CD8-positive, alpha-beta memory T cell (primary cell): Measurements from ENCODE around the gene CCSER1. TPM values are rescaled to one million over a fixed set of nuclear protein-coding genes. Genes with fewer than 3 reads are reported as not detected.
"Not testable (repeated sequence)": the region's sequence is repeated elsewhere in the genome, so short reads cannot be mapped to it uniquely, and the experiment has no call there.

Source experiments
- CTCF ChIA-PET: fragments of 350-600 bp; sonication (Branson Sonifier 250); formaldehyde crosslinking; loops from one replicate; lab custom pipeline; 2021; ENCODE audit warnings: antibody characterized with exemption; lab: Charles Lee
- POLR2A ChIA-PET: fragments of 350-600 bp; sonication (Branson Sonifier 250); formaldehyde crosslinking; loops from one replicate; lab custom pipeline; 2021; ENCODE audit warnings: antibody characterized with exemption; lab: Charles Lee
- DNase-seq, 5 donors: peaks; one replicate each; pipeline versions ENCODE4 v3.0.0 to v3.0.0-alpha.2; 2020 to 2022; ENCODE audit warnings: mixed read lengths in 1 of 5
- H3K27ac ChIP-seq: one replicate; pipeline ENCODE4 v1.7.0; 2013; ENCODE audit warnings: low read depth, mild to moderate bottlenecking, low read length, moderate library complexity
- H3K27me3 ChIP-seq: 2 replicates; pipeline ENCODE4 v1.7.0; 2013; ENCODE audit warnings: low read length, mild to moderate bottlenecking; ENCODE audit not compliant: insufficient read depth, poor library complexity, severe bottlenecking
- H3K36me3 ChIP-seq: 2 replicates; pipeline ENCODE4 v1.7.0; 2013; ENCODE audit warnings: mild to moderate bottlenecking, low read length, moderate library complexity; ENCODE audit not compliant: insufficient read depth
- H3K4me1 ChIP-seq: 2 replicates; pipeline ENCODE4 v1.7.0; 2013; ENCODE audit warnings: mild to moderate bottlenecking, low read length, moderate library complexity; ENCODE audit not compliant: insufficient read depth
- H3K4me3 ChIP-seq: 2 replicates; pipeline ENCODE4 v1.7.0; 2013; ENCODE audit warnings: mild to moderate bottlenecking, low read length
- H3K9me3 ChIP-seq: 2 replicates; pipeline ENCODE4 v1.7.0; 2013; ENCODE audit warnings: mild to moderate bottlenecking, low read length
- H3K27ac Mint-ChIP-seq, 8 donors: one replicate each; pipeline ENCODE4 v1.8.0; 2020 to 2021; ENCODE audit warnings: mixed read lengths in 8 of 8, mild to moderate bottlenecking in 6 of 8, inconsistent platforms in 3 of 8, moderate library complexity in 3 of 8
- H3K27me3 Mint-ChIP-seq, 2 donors: one replicate each; pipeline ENCODE4 v1.8.0; 2020 to 2021; ENCODE audit warnings: mixed read lengths in 2 of 2, mild to moderate bottlenecking in 1 of 2, moderate library complexity in 1 of 2
- H3K36me3 Mint-ChIP-seq, 3 donors: one replicate each; pipeline ENCODE4 v1.8.0; 2020 to 2021; ENCODE audit warnings: mixed read lengths in 3 of 3, inconsistent platforms in 1 of 3, mild to moderate bottlenecking in 1 of 3
- H3K4me1 Mint-ChIP-seq, 3 donors: one replicate each; pipeline ENCODE4 v1.8.0; 2020 to 2021; ENCODE audit warnings: mixed read lengths in 3 of 3, inconsistent platforms in 1 of 3, mild to moderate bottlenecking in 1 of 3
- H3K4me3 Mint-ChIP-seq, 7 donors: one replicate each; pipeline ENCODE4 v1.8.0; 2020 to 2021; ENCODE audit warnings: mixed read lengths in 7 of 7, mild to moderate bottlenecking in 6 of 7, moderate library complexity in 4 of 7, inconsistent platforms in 2 of 7
- H3K9me3 Mint-ChIP-seq, 5 donors: one replicate each; pipeline ENCODE4 v1.8.0; 2020 to 2022; ENCODE audit warnings: mixed read lengths in 5 of 5, mild to moderate bottlenecking in 3 of 5, moderate library complexity in 2 of 5, inconsistent platforms in 1 of 5
- polyA plus RNA-seq: library from polyadenylated mRNA; unstranded; fragments of 300-500 nt; fragmentation: Illumina TruSeq; gene quantifications from one replicate; pipeline ENCODE4 v1.2.3, GENCODE V29; 2021
- total RNA-seq, 2 experiments: library from RNA; stranded (reverse); gene quantifications; one replicate each; pipeline ENCODE4 v1.2.3, GENCODE V29; 2021

CCSER1 gene
- total and polyA plus RNA-seq, 3 experiments from 2014 or later, result 0.12 to 0.20 TPM; not detected in 1

DNA sequence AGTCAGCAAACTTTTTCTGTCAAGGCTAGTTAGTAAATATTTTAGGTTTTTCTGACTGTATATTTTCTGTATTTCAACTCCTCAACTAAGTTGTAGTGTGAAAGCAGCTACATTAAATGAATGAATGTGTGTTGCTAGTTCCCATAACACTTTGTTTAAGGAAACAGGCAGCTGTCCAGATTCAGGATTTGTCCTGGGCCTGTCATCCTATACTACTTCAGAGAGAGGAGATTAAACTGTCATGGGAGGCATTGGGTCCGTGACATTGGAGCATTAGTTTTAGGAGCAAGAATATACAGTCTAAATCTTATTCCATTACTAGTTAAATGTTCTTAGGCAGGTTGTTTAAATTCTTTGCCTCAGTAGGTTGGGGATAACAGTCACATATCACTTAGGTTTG, 516.0 kb downstream of the CCSER1 start:
- H3K4me3 ChIP-seq, result no peak overlapping the region
- peaks cover 0 to 15% (median 10%) of the 10 kb centered on the region in 5 donors for H3K9me3 Mint-ChIP-seq
- no peak for DNase-seq
- POLR2A ChIA-PET, result no interaction called here
- CTCF ChIA-PET, result no interaction called here
- H3K27ac Mint-ChIP-seq, result no peak overlapping the region
- H3K27me3 ChIP-seq, result no peaks in the 10 kb centered on the region
- no peaks in the 10 kb centered on the region for H3K4me1 Mint-ChIP-seq
- H3K36me3 Mint-ChIP-seq, result no peaks in the 10 kb centered on the region
- no peaks in the 10 kb centered on the region for H3K4me1 ChIP-seq
- no peaks in the 10 kb centered on the region for H3K27me3 Mint-ChIP-seq
- H3K9me3 ChIP-seq, result no peaks in the 10 kb centered on the region
- no peak overlapping the region for H3K4me3 Mint-ChIP-seq
- no peak overlapping the region for H3K27ac ChIP-seq
- H3K36me3 ChIP-seq, result no peaks in the 10 kb centered on the region

DNA sequence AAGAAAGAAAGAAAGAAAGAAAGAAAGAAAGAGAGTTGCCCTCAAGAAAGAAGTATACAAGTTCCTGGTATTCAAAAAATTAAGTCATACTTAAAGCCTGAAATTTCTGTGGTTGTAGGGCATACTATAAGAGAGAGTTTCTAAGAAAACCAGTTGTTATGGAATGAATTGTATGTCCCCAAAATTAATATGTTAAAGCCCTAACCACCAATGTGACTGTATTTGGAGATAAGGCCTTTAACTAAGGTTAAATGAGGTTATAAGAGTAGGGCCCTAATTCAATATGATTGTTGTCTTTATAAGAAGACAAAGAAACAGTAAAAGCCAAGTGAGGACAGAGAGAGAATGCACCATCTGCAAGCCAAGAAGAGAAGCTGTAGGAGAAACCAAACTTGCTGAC, 521.1 kb downstream of the CCSER1 start:
- Mint-ChIP-seq H3K36me3 (no peaks in the 10 kb centered on the region), H3K27ac (no peak overlapping the region), H3K4me1 (no peaks in the 10 kb centered on the region), H3K9me3 (peaks cover 3 to 27% (median 10%) of the 10 kb centered on the region in 5 donors), H3K4me3 (no peak overlapping the region), H3K27me3 (no peaks in the 10 kb centered on the region)
- H3K27ac ChIP-seq, result no peak overlapping the region
- DNase-seq, result no peak
- H3K36me3 ChIP-seq, result no peaks in the 10 kb centered on the region
- POLR2A ChIA-PET, result no interaction called here
- H3K9me3 ChIP-seq, result no peaks in the 10 kb centered on the region
- no peak overlapping the region for H3K4me3 ChIP-seq
- H3K4me1 ChIP-seq, result no peaks in the 10 kb centered on the region
- CTCF ChIA-PET, result no interaction called here
- H3K27me3 ChIP-seq, result no peaks in the 10 kb centered on the region

DNA sequence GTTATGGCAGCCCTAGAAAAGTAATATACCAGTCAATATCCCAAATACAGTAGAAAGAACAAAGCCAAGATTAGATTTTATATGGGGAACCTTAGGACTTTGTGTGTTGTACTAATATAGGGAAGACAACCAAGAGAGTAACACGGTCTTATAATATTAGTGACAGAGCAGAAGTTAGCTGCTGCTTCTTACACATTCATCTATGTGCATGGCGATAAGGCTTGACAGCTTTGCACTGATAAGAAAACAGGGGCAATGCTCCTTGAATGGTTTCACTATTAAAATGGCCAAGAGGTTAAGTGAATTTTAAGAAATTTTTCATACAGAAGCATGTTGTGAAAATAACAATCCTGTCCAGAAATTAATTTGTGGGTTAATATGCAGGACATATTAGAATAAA, 521.6 kb downstream of the CCSER1 start:
- H3K4me3 Mint-ChIP-seq, result no peak overlapping the region
- no peaks in the 10 kb centered on the region for H3K27me3 Mint-ChIP-seq
- H3K4me3 ChIP-seq, result no peak overlapping the region
- no peaks in the 10 kb centered on the region for H3K9me3 ChIP-seq
- ChIA-PET CTCF (no interaction called here), POLR2A (no interaction called here)
- no peak for DNase-seq
- no peaks in the 10 kb centered on the region for H3K4me1 Mint-ChIP-seq
- H3K36me3 ChIP-seq, result no peaks in the 10 kb centered on the region
- no peaks in the 10 kb centered on the region for H3K27me3 ChIP-seq
- no peak overlapping the region for H3K27ac Mint-ChIP-seq
- no peaks in the 10 kb centered on the region for H3K4me1 ChIP-seq
- no peak overlapping the region for H3K27ac ChIP-seq
- peaks cover 3 to 27% (median 10%) of the 10 kb centered on the region in 5 donors for H3K9me3 Mint-ChIP-seq
- no peaks in the 10 kb centered on the region for H3K36me3 Mint-ChIP-seq

DNA sequence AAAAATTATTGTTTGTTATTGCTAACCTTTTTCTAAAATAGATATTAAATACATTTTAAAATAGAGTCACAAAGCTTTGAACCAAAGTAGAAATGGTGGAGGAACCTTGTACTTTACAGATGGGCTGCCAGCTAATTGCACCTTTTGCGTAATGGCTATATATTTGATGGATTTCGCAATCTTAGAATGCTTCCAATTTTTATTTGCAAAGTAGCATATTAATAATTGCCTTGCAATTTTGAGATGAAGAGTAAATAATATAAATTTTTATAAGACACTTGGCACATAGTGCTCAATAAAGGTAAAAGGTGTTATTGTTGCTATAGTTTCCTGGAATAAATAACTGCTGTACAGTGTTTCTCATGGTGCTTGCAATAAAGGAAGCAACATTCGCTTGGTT, 533.5 kb downstream of the CCSER1 start:
- no peak for DNase-seq
- no peak overlapping the region for H3K27ac Mint-ChIP-seq
- CTCF ChIA-PET, result no interaction called here
- Histone ChIP-seq H3K27me3 (no peaks in the 10 kb centered on the region), H3K9me3 (no peaks in the 10 kb centered on the region), H3K27ac (no peak overlapping the region), H3K36me3 (no peaks in the 10 kb centered on the region), H3K4me1 (no peaks in the 10 kb centered on the region), H3K4me3 (no peak overlapping the region)
- no peaks in the 10 kb centered on the region for H3K36me3 Mint-ChIP-seq
- H3K27me3 Mint-ChIP-seq, result no peaks in the 10 kb centered on the region
- H3K9me3 Mint-ChIP-seq, result peaks cover 0 to 27% (median 4%) of the 10 kb centered on the region in 5 donors
- H3K4me1 Mint-ChIP-seq, result no peaks in the 10 kb centered on the region
- POLR2A ChIA-PET, result no interaction called here
- no peak overlapping the region for H3K4me3 Mint-ChIP-seq

DNA sequence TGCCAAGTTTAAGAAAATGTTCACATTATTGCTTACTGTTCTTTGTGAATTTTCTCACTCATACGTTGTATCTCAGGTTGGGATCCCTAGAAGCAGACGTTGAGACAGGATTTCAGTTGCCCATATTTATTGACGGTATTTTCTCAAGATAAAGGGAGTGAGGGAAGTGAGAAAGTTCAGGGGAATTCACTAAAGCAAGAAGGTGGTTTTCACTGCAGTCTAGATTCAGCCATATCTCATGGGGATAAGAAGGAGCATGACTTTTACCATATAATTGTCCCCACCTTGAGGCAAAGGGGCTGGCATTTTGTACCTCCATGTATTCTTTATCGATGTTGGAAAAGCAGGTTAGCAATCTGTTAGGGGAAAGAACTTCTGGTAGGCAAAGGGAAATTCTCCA, 543.0 kb downstream of the CCSER1 start:
- no peak overlapping the region for H3K4me3 Mint-ChIP-seq
- Histone ChIP-seq H3K27ac (no peak overlapping the region), H3K9me3 (no peaks in the 10 kb centered on the region), H3K4me3 (no peak overlapping the region), H3K36me3 (no peaks in the 10 kb centered on the region), H3K4me1 (no peaks in the 10 kb centered on the region), H3K27me3 (no peaks in the 10 kb centered on the region)
- H3K27ac Mint-ChIP-seq, result no peak overlapping the region
- no peaks in the 10 kb centered on the region for H3K27me3 Mint-ChIP-seq
- POLR2A ChIA-PET, result no interaction called here
- no peak for DNase-seq
- CTCF ChIA-PET, result no interaction called here
- no peaks in the 10 kb centered on the region for H3K4me1 Mint-ChIP-seq
- peaks cover 0 to 28% (median 2%) of the 10 kb centered on the region in 5 donors for H3K9me3 Mint-ChIP-seq
- H3K36me3 Mint-ChIP-seq, result no peaks in the 10 kb centered on the region

DNA sequence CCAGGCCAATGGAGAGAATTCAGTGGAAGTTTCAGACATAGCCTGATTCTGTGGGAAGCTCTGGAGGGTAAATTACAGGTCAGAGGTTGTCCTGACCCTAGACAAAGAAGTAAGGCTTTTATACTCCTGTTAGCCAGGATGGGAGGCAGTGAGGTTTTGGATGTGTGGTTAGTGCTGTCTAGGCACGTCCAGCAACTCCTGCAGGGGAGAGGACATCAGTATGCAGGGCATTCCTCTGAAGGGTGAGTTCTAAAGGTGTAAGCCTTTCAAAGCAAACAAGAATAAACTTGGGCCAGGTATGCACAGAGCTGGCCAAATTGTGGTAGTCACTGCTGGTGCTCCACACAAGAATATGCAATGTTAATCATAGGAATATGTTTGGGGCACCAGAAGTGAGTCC, 562.5 kb downstream of the CCSER1 start:
- H3K27me3 Mint-ChIP-seq, result no peaks in the 10 kb centered on the region
- H3K36me3 Mint-ChIP-seq, result no peaks in the 10 kb centered on the region
- CTCF ChIA-PET, result interaction anchor here (1.4 kb wide), 1 partner anchor 21 kb away, joined by 3 read pairs; no protein-coding TSS in a partner anchor
- H3K4me1 Mint-ChIP-seq, result no peaks in the 10 kb centered on the region
- H3K9me3 Mint-ChIP-seq, result peaks cover 0 to 6% (median 0%) of the 10 kb centered on the region in 5 donors
- H3K27ac ChIP-seq, result no peak overlapping the region
- H3K27me3 ChIP-seq, result no peaks in the 10 kb centered on the region
- no peaks in the 10 kb centered on the region for H3K9me3 ChIP-seq
- H3K36me3 ChIP-seq, result no peaks in the 10 kb centered on the region
- H3K4me3 ChIP-seq, result no peak overlapping the region
- H3K27ac Mint-ChIP-seq, result no peak overlapping the region
- no peaks in the 10 kb centered on the region for H3K4me1 ChIP-seq
- H3K4me3 Mint-ChIP-seq, result no peak overlapping the region
- POLR2A ChIA-PET, result no interaction called here
- DNase-seq, result no peak

DNA sequence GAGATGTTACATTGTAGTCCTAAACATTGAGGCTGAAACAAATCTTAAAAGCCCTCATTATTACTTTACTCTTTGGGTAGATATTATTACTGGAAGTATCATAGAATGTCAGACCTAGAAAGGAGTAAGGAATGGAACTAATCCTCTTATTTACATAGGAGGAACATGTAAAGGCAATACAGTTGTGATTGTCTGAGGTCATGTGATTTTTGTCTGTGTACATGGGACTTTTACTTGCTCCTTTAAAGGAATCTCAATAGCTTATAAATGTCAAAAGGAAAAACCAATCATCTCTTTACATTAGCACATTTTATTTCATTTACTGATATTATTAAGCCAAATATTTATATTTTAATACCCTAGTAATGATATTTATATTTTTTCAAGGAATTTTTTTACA, 568.2 kb downstream of the CCSER1 start:
- Histone ChIP-seq H3K36me3 (no peaks in the 10 kb centered on the region), H3K27ac (no peak overlapping the region), H3K4me1 (no peaks in the 10 kb centered on the region), H3K9me3 (no peaks in the 10 kb centered on the region), H3K4me3 (no peak overlapping the region), H3K27me3 (no peaks in the 10 kb centered on the region)
- H3K4me1 Mint-ChIP-seq, result no peaks in the 10 kb centered on the region
- no peak for DNase-seq
- no peak overlapping the region for H3K27ac Mint-ChIP-seq
- H3K27me3 Mint-ChIP-seq, result no peaks in the 10 kb centered on the region
- no peak overlapping the region for H3K4me3 Mint-ChIP-seq
- peaks cover 0 to 9% (median 4%) of the 10 kb centered on the region in 5 donors for H3K9me3 Mint-ChIP-seq
- POLR2A ChIA-PET, result no interaction called here
- no peaks in the 10 kb centered on the region for H3K36me3 Mint-ChIP-seq
- CTCF ChIA-PET, result no interaction called here

DNA sequence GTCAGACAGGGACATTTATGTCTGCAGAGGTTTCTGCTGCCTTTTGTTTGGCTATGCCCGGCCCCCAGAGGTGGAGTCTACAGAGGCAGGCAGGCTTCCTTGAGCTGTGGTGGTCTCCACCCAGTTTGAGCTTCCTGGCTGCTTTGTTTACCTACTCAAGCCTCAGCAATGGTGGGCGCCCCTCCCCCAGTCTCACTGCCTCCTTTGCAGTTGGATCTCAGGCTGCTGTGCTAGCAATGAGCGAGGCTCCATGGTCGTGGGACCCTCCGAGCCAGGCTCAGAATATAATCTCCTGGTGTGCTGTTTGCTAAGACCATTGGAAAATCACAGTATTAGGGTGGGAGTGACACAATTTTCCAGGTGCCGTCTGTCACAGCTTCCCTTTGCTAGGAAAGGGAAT, 578.3 kb downstream of the CCSER1 start:
- H3K9me3 ChIP-seq, H3K27ac ChIP-seq, CTCF ChIA-PET, H3K4me1 ChIP-seq, H3K4me1 Mint-ChIP-seq, DNase-seq, H3K27me3 Mint-ChIP-seq, H3K27me3 ChIP-seq, H3K27ac Mint-ChIP-seq, H3K36me3 ChIP-seq, POLR2A ChIA-PET, H3K4me3 ChIP-seq, H3K36me3 Mint-ChIP-seq, H3K4me3 Mint-ChIP-seq: not testable (repeated sequence)
- peaks cover 3 to 14% (median 12%) of the 10 kb centered on the region in 5 donors for H3K9me3 Mint-ChIP-seq

DNA sequence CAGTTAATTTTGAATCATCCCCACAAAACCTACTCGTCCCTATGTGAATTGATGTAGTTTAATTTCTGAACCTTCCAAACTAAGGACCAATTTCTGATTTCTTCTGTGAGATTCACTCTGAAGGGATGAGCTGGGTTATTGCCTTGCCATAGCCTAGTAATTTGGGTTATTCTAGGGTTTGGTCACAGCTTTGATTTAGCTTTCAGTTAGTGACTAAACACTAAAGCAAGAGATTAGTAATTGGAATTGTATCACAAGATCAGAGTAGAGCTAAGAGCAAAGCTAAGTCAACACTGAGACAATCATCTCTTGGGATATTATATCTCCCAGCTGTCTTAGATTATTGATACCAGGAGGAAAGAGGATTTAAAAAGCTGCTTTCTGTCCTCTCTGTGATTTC, 588.0 kb downstream of the CCSER1 start:
- no peaks in the 10 kb centered on the region for H3K27me3 Mint-ChIP-seq
- H3K4me3 ChIP-seq, result no peak overlapping the region
- H3K36me3 Mint-ChIP-seq, result no peaks in the 10 kb centered on the region

More for the DNA sequence above, 588.0 kb downstream of the CCSER1 start:
- ChIA-PET POLR2A (no interaction called here), CTCF (no interaction called here)
- Mint-ChIP-seq H3K9me3 (peaks cover 0 to 11% (median 5%) of the 10 kb centered on the region in 5 donors), H3K4me3 (no peak overlapping the region), H3K27ac (no peak overlapping the region), H3K4me1 (no peaks in the 10 kb centered on the region)
- DNase-seq, result no peak
- H3K27me3 ChIP-seq, result no peaks in the 10 kb centered on the region
- no peaks in the 10 kb centered on the region for H3K9me3 ChIP-seq
- H3K36me3 ChIP-seq, result no peaks in the 10 kb centered on the region
- no peaks in the 10 kb centered on the region for H3K4me1 ChIP-seq
- no peak overlapping the region for H3K27ac ChIP-seq
